IgD-negative memory B cell (primary cell): ENCODE measurements around the gene CCDC15. TPM values are rescaled to one million over a fixed set of nuclear protein-coding genes. Genes with fewer than 3 reads are reported as not detected.

Experiments used
- H3K27ac Mint-ChIP-seq, 3 donors: one replicate each; pipeline ENCODE4 v1.8.0; 2020 to 2022; ENCODE audit warnings: mild to moderate bottlenecking in 3 of 3, mixed read lengths in 3 of 3, moderate library complexity in 1 of 3
- H3K27me3 Mint-ChIP-seq: one replicate; pipeline ENCODE4 v1.8.0; 2021; ENCODE audit warnings: mixed read lengths
- H3K36me3 Mint-ChIP-seq: one replicate; pipeline ENCODE4 v1.8.0; 2020; ENCODE audit warnings: mild to moderate bottlenecking, mixed read lengths
- H3K4me1 Mint-ChIP-seq, 3 donors: one replicate each; pipeline ENCODE4 v1.8.0; 2020 to 2022; ENCODE audit warnings: mixed read lengths in 3 of 3, mild to moderate bottlenecking in 1 of 3
- H3K4me3 Mint-ChIP-seq, 4 donors: one replicate each; pipeline ENCODE4 v1.8.0; 2020 to 2022; ENCODE audit warnings: mild to moderate bottlenecking in 4 of 4, mixed read lengths in 4 of 4, moderate library complexity in 3 of 4
- H3K9me3 Mint-ChIP-seq, 3 donors: one replicate each; pipeline ENCODE4 v1.8.0; 2020 to 2021; ENCODE audit warnings: mixed read lengths in 3 of 3, mild to moderate bottlenecking in 1 of 3
- polyA plus RNA-seq: library from polyadenylated mRNA; unstranded; fragments of 300-500 nt; fragmentation: Illumina TruSeq; gene quantifications from one replicate; pipeline ENCODE4 v1.2.3, GENCODE V29; 2021

Gene CCDC15
- polyA plus RNA-seq, 1 donor from 2014 or later = 0.79 TPM

DNA sequence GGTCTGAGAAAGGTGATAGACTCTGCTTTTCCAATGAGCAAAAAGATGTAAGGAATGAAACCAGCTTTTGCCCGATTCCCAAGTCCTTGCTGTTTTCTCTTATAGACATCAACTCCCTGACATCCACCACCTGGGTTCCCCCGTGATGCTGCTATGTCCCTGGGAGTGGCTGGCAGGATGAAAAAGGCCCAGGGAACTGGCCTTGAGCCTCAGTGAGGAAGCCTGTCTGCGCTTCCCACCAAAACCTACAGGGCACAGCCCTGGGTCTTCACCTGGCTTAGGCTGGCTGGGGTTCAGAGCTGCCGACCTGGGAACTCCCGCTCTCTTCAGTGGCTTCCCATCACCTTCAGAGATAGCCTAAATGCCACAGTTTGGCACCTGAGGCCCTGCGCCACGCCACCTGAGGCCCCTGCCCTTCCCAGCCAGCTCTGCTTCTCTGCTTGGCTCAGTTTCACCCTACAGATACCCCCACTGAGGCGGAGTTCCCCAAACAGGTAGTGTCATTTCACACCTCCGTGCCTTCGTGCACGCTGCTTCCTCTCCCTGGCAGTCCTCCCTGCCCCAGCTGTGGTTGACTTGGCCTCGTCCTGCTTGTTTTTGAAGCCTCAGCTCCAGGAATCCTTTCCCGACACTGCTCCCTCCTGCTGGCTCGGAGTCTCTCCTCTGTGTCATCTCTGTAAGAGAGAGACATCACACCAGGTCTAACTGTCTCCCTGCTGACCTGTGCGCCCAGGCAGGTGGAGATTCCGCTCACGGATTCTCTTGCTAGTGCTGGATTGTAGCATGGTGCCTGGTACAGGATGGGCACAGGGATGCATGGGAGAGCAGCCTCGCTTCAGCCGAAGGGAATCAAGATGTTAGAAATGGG lies 119.8 kb downstream of the CCDC15 start:
- H3K36me3 Mint-ChIP-seq = peaks cover 3% of the 10 kb centered on the region
- no peaks in the 10 kb centered on the region for H3K9me3 Mint-ChIP-seq
- peak overlapping the region in 2 of 3 donors; percentile 74 to 85 for H3K27ac Mint-ChIP-seq
- peaks cover 39 to 51% (median 43%) of the 10 kb centered on the region in 3 donors for H3K4me1 Mint-ChIP-seq
- peak overlapping the region; percentile 8 to 73 (median 56) for H3K4me3 Mint-ChIP-seq
- no peaks in the 10 kb centered on the region for H3K27me3 Mint-ChIP-seq

DNA sequence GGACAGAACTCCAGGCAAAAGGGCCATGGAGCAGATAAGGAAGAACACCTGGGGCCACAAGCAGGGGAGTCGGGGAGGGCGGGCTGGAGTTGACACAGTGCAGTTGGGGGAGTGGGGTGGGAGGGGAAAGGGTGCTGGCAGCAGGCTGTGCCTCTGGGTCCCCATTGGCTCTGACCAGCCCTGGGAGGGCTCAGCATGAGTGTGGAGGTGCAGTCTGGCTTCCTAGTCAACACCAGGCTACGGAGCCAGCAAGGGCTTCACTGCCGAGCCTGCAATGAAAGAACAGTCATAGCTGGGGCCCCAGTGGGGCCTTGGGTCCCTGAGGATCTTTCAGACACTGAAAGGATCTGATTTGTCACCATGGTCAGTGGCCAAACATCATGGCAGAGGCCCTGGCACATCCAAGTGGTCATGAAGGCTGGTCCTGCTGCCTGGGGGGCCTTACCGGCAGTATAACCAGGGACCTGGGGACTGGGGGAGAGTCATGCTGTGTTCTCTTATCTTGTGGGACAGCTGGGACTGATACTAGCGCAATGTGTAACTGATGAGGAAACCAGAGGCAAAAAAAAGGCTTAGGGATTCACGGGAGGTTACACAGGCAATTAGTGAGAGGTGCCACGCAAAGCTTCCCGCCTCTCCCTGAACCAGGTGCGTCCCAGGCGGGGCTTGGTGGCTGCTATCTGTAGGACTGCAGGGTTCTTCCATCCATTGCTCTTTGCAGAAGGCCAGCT lies 120.7 kb downstream of the CCDC15 start:
- Mint-ChIP-seq H3K27me3 (no peaks in the 10 kb centered on the region), H3K4me1 (peaks cover 32 to 43% (median 37%) of the 10 kb centered on the region in 3 donors), H3K27ac (no peak overlapping the region), H3K4me3 (no peak overlapping the region), H3K9me3 (no peaks in the 10 kb centered on the region), H3K36me3 (peaks cover 3% of the 10 kb centered on the region)

DNA sequence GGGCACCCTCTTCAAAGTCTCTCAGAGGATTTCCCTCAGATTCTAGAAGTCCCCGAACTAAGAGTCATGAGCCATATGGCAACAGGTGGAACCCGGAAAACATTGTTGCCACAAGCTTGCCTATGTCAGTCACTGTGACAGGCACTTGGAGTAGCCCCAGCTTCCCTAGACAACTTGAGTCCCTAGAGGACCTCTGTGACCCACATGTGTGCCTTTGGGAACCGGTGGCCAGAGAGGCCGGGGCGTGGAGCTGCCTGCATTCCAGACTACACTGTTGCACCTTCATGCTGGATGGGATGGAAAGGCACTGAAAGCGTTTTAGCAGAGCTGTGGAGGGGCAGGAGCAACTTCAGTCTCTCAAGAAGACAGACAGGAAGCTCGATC lies 121.2 kb downstream of the CCDC15 start:
- Mint-ChIP-seq H3K4me3 (no peak overlapping the region), H3K4me1 (peaks cover 29 to 37% (median 32%) of the 10 kb centered on the region in 3 donors), H3K27ac (no peak overlapping the region), H3K36me3 (peaks cover 3% of the 10 kb centered on the region), H3K27me3 (no peaks in the 10 kb centered on the region), H3K9me3 (no peaks in the 10 kb centered on the region)

DNA sequence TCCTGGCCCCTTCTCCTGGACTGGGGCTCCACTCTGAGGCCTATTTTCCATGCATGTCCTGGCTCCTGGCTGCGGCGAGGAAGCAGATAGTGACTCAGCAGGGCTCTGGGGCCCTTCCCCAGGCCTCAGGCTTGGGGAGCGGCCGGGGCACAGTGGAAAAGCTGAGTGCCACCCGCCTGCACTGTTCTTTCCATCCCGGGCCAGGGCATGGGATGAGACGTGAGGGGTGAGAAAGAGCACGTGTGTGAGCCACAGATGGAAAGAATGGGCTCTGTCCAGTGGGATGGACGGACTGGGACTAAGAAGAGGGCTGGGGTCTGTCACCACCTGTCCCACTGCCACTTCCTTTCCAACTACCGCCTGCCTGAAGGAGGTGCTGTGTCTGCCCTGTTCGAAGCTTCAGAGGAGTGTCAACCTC lies 121.9 kb downstream of the CCDC15 start:
- Mint-ChIP-seq H3K36me3 (peaks cover 3% of the 10 kb centered on the region), H3K27ac (no peak overlapping the region), H3K4me3 (no peak overlapping the region), H3K9me3 (no peaks in the 10 kb centered on the region), H3K4me1 (peaks cover 22 to 32% (median 25%) of the 10 kb centered on the region in 3 donors), H3K27me3 (no peaks in the 10 kb centered on the region)

DNA sequence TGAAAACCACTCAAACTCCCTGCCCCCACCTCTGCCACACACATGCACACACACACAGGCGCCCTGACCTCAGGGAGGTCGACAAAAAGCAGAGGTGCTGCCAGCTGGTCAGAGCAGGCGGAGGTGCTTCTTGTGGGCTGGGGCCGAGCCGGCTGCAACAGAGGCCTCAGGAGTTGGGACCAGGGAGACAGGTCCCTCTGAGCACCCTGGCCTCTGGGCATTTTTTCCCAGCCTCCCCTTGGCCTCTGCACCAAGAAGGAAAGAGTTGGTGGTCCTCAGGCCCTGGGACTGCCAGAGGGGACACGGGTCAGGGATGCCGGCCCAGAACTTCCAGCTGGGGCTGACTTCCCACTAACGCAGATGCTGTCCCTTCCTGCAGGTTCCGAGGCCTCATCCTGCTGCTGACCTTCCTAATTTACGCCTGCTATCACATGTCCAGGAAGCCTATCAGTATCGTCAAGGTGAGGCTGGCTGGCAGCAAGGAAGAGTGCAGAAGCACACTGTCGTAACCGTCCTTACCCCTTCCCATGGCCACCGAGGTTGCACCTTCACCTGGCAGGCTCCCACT lies 122.5 kb downstream of the CCDC15 start:
- Mint-ChIP-seq H3K27me3 (no peaks in the 10 kb centered on the region), H3K9me3 (no peaks in the 10 kb centered on the region), H3K36me3 (peaks cover 3% of the 10 kb centered on the region), H3K27ac (peak overlapping the region in 1 of 3 donors; percentile 31), H3K4me1 (peaks cover 17 to 26% (median 20%) of the 10 kb centered on the region in 3 donors), H3K4me3 (no peak overlapping the region)

DNA sequence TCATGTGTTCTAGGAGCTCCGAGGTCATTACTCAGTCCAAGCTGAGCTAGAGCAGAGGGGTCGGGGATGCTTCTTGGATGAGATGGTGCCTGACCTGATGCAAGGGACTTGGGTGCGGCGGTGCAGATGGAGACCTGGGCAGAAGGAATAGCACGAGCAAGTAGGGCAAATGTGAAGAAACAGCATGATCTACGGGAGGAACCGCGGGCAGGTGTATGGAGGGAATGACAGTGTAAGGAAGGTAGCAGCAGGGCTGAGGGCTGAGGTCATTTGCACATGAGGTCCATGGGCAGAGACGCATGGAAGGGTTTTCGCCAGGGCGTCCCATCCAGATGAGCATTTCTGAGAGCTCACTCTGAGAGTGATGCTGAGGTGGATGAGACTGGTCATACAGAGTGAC lies 124.0 kb downstream of the CCDC15 start:
- Mint-ChIP-seq H3K4me1 (peaks cover 6 to 12% (median 9%) of the 10 kb centered on the region in 3 donors), H3K4me3 (peak overlapping the region in 1 of 4 donors; percentile 67), H3K27me3 (no peaks in the 10 kb centered on the region), H3K36me3 (no peaks in the 10 kb centered on the region), H3K27ac (peak overlapping the region in 2 of 3 donors; percentile 48 to 64), H3K9me3 (no peaks in the 10 kb centered on the region)

DNA sequence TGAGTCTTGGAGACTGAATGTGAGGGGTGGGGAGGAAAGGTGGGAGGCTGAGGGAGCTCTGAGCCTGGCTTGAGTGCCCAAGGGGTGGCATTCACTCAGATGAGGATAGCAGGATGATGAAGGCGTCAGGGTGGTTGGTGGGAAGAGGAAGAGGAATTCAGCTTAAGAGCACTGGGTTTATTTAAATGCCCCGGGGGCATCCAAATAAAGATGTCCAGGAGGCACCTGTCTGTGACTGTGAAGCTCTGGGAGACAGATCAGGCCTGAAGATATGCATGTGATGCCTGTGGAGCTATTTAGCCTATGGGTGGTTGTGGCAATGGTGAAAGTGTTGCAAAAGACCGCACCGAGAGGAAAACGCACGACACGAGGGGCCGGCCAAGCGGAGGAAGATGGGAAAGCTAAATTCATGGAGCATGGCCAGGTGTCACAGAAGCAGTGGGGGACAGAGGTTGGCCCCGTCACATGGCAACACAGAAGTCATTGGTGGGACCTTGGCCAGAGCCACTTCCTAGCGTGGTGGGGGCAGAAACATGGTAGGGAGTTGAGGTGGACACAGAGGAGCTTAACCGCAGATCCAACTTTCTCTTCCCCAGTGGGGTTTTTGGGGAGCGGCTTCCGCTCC lies 124.6 kb downstream of the CCDC15 start:
- Mint-ChIP-seq H3K9me3 (no peaks in the 10 kb centered on the region), H3K27ac (peak overlapping the region in 1 of 3 donors; percentile 8), H3K27me3 (no peaks in the 10 kb centered on the region), H3K4me3 (no peak overlapping the region), H3K36me3 (peaks cover 2% of the 10 kb centered on the region), H3K4me1 (peaks cover 5 to 9% (median 9%) of the 10 kb centered on the region in 3 donors)

DNA sequence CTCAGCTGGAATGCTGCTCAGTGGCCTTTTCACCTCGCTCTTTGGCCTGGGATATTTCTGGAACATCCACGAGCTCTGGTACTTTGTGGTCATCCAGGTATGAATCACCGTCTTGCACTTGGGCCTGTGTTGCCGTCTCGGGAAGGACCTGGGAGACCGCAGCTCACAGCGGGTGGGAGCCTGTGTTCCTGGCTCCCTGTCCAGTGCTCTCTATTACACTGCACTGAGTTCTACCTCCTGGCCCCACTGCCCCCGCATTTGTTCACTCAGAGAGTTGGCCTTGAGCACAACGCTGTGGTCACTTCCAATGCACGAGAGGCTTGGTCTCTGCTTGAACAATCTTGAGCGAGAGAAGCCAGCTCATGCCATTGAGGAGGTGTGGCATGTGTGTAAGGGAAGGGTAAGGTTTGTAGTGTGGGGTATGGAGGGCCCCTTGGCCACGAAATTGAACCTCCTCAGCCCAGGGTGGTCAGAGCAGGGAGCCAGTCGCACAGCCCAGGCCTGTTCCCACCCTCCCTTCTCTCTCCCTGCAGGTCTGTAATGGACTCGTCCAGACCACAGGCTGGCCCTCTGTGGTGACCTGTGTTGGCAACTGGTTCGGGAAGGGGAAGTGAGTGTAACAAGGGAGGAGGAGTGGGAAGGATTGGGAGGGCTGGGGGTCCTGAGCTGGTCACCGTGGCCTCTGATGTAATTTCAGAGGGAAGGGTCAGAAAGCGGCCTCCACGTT lies 125.3 kb downstream of the CCDC15 start:
- Mint-ChIP-seq H3K27me3 (no peaks in the 10 kb centered on the region), H3K27ac (no peak overlapping the region), H3K4me3 (no peak overlapping the region), H3K9me3 (no peaks in the 10 kb centered on the region), H3K36me3 (peaks cover 6% of the 10 kb centered on the region), H3K4me1 (peaks cover 0 to 3% (median 2%) of the 10 kb centered on the region in 3 donors)

DNA sequence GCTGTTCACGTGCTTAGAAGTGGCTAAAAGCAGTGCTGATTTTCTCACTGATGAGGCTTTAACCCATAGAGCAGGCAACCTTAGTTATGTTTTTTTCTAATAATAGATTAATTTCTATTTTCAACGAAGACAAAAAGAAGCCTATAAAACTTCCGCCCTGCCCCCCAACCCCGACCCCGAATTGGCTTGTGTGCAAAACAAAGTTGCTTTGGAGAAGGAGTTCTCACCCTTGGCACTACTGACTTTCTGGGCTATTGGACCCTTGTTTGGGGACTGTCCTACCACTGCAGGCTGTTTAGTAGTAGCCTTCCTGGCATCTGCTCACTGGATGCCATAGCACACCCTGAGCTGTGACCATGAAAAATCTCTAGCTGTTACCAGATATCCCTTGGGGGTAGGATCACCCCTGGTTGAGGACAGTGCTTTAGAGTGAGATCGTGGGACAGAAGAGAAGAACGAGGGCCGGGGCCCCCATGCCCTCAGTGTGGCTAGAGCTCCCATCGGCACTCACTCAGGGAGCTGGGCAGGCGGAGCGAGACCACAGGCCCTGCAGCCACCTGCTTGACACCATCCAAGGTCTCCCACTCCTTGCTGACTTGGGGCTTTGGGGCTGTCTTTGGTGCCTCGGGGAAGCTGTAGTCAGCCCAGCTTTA lies 126.0 kb downstream of the CCDC15 start:
- Mint-ChIP-seq H3K4me3 (no peak overlapping the region), H3K27ac (no peak overlapping the region), H3K4me1 (peaks cover 0 to 3% (median 1%) of the 10 kb centered on the region in 3 donors), H3K27me3 (no peaks in the 10 kb centered on the region), H3K36me3 (peaks cover 7% of the 10 kb centered on the region), H3K9me3 (no peaks in the 10 kb centered on the region)

DNA sequence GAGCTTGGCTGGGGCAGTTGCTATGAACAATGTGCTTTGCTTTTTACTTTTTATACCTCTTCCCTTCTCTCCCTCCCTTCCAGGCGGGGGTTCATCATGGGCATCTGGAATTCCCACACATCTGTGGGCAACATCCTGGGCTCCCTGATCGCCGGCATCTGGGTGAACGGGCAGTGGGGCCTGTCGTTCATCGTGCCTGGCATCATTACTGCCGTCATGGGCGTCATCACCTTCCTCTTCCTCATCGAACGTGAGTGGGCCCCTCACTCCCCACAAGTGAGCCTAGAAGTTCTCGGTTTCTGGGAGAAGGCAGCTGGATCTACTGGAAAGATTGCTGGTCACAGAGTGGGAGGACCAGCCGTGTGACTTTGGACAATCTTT lies 126.5 kb downstream of the CCDC15 start:
- Mint-ChIP-seq H3K4me1 (peaks cover 0 to 3% (median 1%) of the 10 kb centered on the region in 3 donors), H3K4me3 (no peak overlapping the region), H3K27ac (no peak overlapping the region), H3K36me3 (peaks cover 7% of the 10 kb centered on the region), H3K9me3 (no peaks in the 10 kb centered on the region), H3K27me3 (no peaks in the 10 kb centered on the region)

DNA sequence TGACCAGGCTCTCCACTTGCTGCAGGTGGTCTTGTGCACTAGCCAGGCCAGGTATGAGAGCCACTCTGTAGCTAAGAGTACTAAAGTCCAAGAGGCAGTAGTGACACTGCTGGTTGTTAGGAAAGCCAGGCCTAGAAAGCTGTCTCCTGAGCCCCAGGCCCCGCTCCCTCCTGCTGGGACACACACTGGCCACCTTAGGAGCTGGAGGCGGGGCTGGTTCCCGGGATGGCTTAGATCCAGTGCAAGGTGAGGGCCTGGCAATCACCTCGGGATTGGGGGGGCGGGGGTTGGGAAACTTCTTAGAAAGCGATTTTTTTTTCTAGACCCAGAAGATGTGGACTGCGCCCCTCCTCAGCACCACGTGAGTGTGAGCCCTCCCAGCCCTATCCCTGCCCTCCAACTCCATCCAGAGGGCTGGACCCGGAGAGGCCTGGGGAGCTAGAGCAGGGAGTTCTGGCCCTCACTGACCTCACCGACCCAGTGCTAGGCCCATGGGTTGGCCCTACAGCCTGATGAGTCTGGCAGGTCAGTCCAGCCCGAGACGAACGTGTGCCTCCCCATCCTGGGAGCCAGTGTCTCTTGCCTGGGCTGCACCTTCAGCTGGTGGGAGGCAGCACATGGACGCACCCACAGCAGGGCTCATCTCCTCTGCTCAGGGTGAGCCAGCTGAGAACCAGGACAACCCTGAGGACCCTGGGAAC lies 127.2 kb downstream of the CCDC15 start:
- Mint-ChIP-seq H3K36me3 (peaks cover 7% of the 10 kb centered on the region), H3K27me3 (no peaks in the 10 kb centered on the region), H3K4me3 (no peak overlapping the region), H3K9me3 (no peaks in the 10 kb centered on the region), H3K4me1 (peaks cover 0 to 4% (median 1%) of the 10 kb centered on the region in 3 donors), H3K27ac (no peak overlapping the region)

DNA sequence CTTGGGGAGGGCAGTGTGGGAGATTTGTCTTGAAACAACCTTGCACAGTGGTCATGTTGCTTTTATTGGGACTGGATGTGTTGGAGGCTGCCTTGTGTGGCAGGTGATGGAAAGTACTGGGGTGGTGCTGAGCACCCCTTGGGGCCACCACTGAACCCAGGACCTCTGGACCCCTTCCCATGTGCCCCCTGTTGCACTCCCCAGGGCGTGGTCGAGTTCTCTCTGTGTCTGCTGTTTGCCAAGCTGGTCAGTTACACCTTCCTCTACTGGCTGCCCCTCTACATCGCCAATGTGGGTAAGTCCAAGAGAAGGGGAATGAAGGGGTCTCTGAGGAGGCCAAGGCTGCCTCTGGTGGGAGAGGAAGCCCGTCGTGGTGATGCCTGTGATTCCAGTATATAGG lies 128.0 kb downstream of the CCDC15 start:
- Mint-ChIP-seq H3K27me3 (no peaks in the 10 kb centered on the region), H3K27ac (no peak overlapping the region), H3K36me3 (peaks cover 7% of the 10 kb centered on the region), H3K4me3 (no peak overlapping the region), H3K4me1 (peaks cover 0 to 7% (median 1%) of the 10 kb centered on the region in 3 donors), H3K9me3 (no peaks in the 10 kb centered on the region)

DNA sequence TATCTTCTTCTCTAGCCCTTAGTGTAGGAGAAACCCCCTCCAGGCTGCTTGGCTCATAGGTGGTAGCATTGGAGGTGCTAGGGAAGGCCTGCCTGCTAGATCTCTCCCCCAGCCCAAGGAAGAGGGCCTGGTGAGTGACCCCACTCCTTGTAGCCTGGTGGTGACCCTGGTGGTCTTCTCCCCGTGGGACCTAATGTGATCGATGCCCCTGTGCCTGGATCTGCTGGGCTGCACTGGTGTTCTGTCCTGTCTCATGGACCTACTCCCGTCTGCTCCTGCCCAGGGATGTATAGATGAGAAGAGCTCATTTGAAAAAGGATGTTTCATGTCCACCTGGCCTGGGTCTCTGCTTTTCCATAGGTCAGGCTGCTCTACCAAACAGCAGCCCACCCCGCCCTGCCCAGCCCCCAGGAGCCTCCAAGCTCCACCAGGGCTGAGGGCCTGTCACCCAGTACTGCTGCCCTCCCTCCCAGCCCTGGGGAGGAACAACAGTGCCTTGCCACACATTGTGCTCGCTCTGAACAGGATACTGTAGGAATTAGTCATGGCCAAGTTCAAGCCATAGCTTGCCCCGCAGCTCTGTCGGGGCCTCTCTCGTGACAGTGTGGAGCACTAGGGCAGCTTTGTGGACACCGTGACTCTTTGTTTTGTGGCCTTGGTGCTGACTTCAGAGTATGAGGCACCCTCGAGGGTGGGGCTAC lies 128.8 kb downstream of the CCDC15 start:
- H3K4me3 Mint-ChIP-seq = no peak overlapping the region
- H3K27me3 Mint-ChIP-seq = no peaks in the 10 kb centered on the region
- peaks cover 7% of the 10 kb centered on the region for H3K36me3 Mint-ChIP-seq
- H3K27ac Mint-ChIP-seq = peak overlapping the region in 1 of 3 donors; percentile 35
- no peaks in the 10 kb centered on the region for H3K9me3 Mint-ChIP-seq
- H3K4me1 Mint-ChIP-seq = peaks cover 0 to 7% (median 1%) of the 10 kb centered on the region in 3 donors
